HL-60 (cell line): ENCODE results near the gene ATP2B2.

Experiments
- GABPA ChIP-seq: IDR thresholded peaks from 2 replicates; pipeline ENCODE4 v1.6.1; 2012; ENCODE audit warnings: low read depth
- POLR2AphosphoS5 ChIP-seq: IDR thresholded peaks from 2 replicates; pipeline ENCODE4 v1.6.1; 2012; ENCODE audit warnings: low read depth
- SPI1 ChIP-seq: IDR thresholded peaks from 2 replicates; pipeline ENCODE4 v1.6.1; 2012; ENCODE audit warnings: low read depth, mild to moderate bottlenecking, borderline replicate concordance
- TF ChIP-seq, protein P1 (sequence below): IDR thresholded peaks from one replicate; pipeline ENCODE4 v1.5.1; 2011; ENCODE audit warnings: low read length, control low read depth, inconsistent platforms; ENCODE audit not compliant: insufficient read depth
- TF ChIP-seq, protein P2 (sequence below): IDR thresholded peaks from 2 replicates; pipeline ENCODE4 v1.6.1; 2012; ENCODE audit warnings: low read depth; ENCODE audit not compliant: insufficient replicate concordance

DNA sequence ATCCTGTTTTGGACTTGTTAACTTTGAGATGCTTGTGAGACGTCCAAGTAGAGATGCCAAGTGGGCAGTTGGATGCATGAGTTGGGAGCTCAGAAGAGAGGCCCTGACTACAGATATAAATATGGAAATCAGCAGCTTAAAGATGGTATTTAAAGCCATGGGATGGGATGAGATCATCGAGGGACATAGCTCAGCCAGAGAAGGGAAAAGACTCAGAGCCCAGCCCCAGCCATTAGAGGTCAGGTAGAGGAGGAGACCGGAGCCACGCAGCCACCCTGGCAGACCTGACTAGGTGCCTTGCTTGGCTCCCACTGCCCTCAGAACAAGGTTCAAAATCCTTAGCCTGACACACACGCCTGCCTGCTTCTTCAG, 31.1 kb downstream of the ATP2B2 start:
- TF ChIP-seq, protein P1, sequence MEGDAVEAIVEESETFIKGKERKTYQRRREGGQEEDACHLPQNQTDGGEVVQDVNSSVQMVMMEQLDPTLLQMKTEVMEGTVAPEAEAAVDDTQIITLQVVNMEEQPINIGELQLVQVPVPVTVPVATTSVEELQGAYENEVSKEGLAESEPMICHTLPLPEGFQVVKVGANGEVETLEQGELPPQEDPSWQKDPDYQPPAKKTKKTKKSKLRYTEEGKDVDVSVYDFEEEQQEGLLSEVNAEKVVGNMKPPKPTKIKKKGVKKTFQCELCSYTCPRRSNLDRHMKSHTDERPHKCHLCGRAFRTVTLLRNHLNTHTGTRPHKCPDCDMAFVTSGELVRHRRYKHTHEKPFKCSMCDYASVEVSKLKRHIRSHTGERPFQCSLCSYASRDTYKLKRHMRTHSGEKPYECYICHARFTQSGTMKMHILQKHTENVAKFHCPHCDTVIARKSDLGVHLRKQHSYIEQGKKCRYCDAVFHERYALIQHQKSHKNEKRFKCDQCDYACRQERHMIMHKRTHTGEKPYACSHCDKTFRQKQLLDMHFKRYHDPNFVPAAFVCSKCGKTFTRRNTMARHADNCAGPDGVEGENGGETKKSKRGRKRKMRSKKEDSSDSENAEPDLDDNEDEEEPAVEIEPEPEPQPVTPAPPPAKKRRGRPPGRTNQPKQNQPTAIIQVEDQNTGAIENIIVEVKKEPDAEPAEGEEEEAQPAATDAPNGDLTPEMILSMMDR: no peak
- TF ChIP-seq, protein P2, sequence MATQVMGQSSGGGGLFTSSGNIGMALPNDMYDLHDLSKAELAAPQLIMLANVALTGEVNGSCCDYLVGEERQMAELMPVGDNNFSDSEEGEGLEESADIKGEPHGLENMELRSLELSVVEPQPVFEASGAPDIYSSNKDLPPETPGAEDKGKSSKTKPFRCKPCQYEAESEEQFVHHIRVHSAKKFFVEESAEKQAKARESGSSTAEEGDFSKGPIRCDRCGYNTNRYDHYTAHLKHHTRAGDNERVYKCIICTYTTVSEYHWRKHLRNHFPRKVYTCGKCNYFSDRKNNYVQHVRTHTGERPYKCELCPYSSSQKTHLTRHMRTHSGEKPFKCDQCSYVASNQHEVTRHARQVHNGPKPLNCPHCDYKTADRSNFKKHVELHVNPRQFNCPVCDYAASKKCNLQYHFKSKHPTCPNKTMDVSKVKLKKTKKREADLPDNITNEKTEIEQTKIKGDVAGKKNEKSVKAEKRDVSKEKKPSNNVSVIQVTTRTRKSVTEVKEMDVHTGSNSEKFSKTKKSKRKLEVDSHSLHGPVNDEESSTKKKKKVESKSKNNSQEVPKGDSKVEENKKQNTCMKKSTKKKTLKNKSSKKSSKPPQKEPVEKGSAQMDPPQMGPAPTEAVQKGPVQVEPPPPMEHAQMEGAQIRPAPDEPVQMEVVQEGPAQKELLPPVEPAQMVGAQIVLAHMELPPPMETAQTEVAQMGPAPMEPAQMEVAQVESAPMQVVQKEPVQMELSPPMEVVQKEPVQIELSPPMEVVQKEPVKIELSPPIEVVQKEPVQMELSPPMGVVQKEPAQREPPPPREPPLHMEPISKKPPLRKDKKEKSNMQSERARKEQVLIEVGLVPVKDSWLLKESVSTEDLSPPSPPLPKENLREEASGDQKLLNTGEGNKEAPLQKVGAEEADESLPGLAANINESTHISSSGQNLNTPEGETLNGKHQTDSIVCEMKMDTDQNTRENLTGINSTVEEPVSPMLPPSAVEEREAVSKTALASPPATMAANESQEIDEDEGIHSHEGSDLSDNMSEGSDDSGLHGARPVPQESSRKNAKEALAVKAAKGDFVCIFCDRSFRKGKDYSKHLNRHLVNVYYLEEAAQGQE: no peak
- TF ChIP-seq POLR2AphosphoS5: no peak
- TF ChIP-seq GABPA: no peak
- TF ChIP-seq SPI1: no peak
